ENCODE measurements around the gene ZNF789. TPM values are rescaled to one million over a fixed set of nuclear protein-coding genes. Genes with fewer than 3 reads are reported as not detected.

The ZNF789 gene
- total and polyA plus RNA-seq, 2 of the 4 experiments (the other 2 are of a cell fraction): 4.8 to 8.9 TPM

DNA sequence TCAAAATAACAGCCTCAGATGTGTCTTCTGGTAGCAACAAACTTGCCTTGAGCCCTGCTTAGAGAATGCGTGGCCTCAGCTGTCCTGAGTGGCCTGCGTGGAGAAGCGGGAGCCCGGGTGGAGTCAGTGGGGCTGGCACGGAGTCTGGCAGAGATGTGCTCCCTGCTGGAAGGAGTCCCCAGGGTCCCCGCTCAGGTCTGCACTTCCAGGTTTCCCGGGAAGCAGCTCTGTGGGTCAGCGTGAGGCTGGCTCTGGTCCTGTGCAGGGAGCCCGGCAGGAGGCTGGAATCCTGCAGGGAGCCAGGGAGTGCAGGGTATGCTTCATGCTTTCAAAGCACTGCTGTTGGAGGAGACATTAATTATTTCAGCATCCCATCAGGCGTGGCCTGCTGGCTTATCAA lies 23.8 kb upstream of the ZNF789 start:
- no peak overlapping the region for H2AK5ac ChIP-seq (ENCODE audit: low read depth, low read length)
- BruUV-seq (replicated peaks): no TSS peak
- no peaks in the 10 kb centered on the region for H3K27me3 ChIP-seq (ENCODE audit: control insufficient read depth, insufficient read depth, low read length)
- no peak for DNase-seq
- H3K4me2 ChIP-seq (ENCODE audit: low read depth, low read length): no peak overlapping the region
- no peak overlapping the region for H2BK15ac ChIP-seq (ENCODE audit: low read depth, low read length)
- dilution Hi-C loops (cut with HindIII; ENCODE audit: low sequenced_read_pairs, unreplicated experiment): no loop called here
- TF ChIP-seq NFE2L2 (IDR thresholded peaks at IDR 0.05; ENCODE audit: low read depth, low read length) (no peak), MAFK (IDR thresholded peaks at IDR 0.05; ENCODE audit: low read depth, low read length) (no peak), RFX5 (IDR thresholded peaks at IDR 0.05; ENCODE audit: low read depth, low read length) (no peak), RAD21 (IDR thresholded peaks at IDR 0.05; ENCODE audit: low read length) (no peak), BHLHE40 (IDR thresholded peaks at IDR 0.05; ENCODE audit: low read depth, low read length) (no peak), FOS (IDR thresholded peaks at IDR 0.05; ENCODE audit: low read depth, low read length) (no peak)
- TF ChIP-seq, protein P1, sequence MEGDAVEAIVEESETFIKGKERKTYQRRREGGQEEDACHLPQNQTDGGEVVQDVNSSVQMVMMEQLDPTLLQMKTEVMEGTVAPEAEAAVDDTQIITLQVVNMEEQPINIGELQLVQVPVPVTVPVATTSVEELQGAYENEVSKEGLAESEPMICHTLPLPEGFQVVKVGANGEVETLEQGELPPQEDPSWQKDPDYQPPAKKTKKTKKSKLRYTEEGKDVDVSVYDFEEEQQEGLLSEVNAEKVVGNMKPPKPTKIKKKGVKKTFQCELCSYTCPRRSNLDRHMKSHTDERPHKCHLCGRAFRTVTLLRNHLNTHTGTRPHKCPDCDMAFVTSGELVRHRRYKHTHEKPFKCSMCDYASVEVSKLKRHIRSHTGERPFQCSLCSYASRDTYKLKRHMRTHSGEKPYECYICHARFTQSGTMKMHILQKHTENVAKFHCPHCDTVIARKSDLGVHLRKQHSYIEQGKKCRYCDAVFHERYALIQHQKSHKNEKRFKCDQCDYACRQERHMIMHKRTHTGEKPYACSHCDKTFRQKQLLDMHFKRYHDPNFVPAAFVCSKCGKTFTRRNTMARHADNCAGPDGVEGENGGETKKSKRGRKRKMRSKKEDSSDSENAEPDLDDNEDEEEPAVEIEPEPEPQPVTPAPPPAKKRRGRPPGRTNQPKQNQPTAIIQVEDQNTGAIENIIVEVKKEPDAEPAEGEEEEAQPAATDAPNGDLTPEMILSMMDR (conservative IDR thresholded peaks at IDR 0.05; ENCODE audit: low read depth, low read length): no peak
- ChIA-PET POLR2A (ENCODE audit: unreplicated experiment) (no interaction called here), CTCF (no interaction called here)
- no peak overlapping the region for H3K4me3 ChIP-seq (ENCODE audit: insufficient read depth, low read depth, low read length)
- H2AFZ ChIP-seq (replicated peaks; ENCODE audit: low read length, poor library complexity): no peak overlapping the region
- intact Hi-C loops (cut with micrococcal nuclease): no loop called here
- 95% methylated on average over 9 of the region's 10 CpGs; no CpG with 5 or more reads in 1 of the 2 experiments for WGBS, 2 experiments (ENCODE audit: extremely low coverage in 2 of 2, insufficient read length in 1 of 2)
- H3K9ac ChIP-seq (ENCODE audit: low read depth, low read length): no peak overlapping the region
- no peak overlapping the region for H3K23ac ChIP-seq (ENCODE audit: low read depth, low read length)
- no peak overlapping the region for H4K5ac ChIP-seq (ENCODE audit: low read depth, low read length)
- peaks cover 27% of the 10 kb centered on the region for H4K20me1 ChIP-seq (ENCODE audit: insufficient read depth, low read length)
- H3K56ac ChIP-seq (ENCODE audit: extremely low read depth, insufficient read depth, low read length): no peak overlapping the region
- H3K36me3 ChIP-seq (ENCODE audit: control insufficient read depth, insufficient read depth, low read length): peaks cover 74% of the 10 kb centered on the region
- H3K14ac ChIP-seq (replicated peaks; ENCODE audit: low read depth, low read length): no peak overlapping the region
- no peak overlapping the region for H2BK20ac ChIP-seq (ENCODE audit: low read depth, low read length)
- H3K4ac ChIP-seq (ENCODE audit: low read depth, low read length): no peak overlapping the region
- H3K9me1 ChIP-seq (ENCODE audit: insufficient read depth, low read length): no peaks in the 10 kb centered on the region
- H3K79me1 ChIP-seq (ENCODE audit: low read depth in 1 of 2, low read length in 2 of 2): peaks cover 26 to 49% of the 10 kb centered on the region in 2 experiments
- ATAC-seq (ENCODE audit: low read depth): no peak
- H3K18ac ChIP-seq (ENCODE audit: low read depth, low read length): no peak overlapping the region
- no peak overlapping the region for H2AK9ac ChIP-seq (replicated peaks; ENCODE audit: low read depth, low read length, poor library complexity)
- H3K9me3 ChIP-seq (ENCODE audit: control insufficient read depth, insufficient read depth, low read length): no peaks in the 10 kb centered on the region
- in situ Hi-C loops (cut with MboI; ENCODE audit: low sequenced_read_pairs): no loop called here
- no peak overlapping the region for H2BK120ac ChIP-seq (ENCODE audit: low read depth, low read length)
- no peaks in the 10 kb centered on the region for H3K4me1 ChIP-seq (ENCODE audit: control insufficient read depth, insufficient read depth, low read length)
- H3K27ac ChIP-seq (ENCODE audit: insufficient read depth, low read length): no peak overlapping the region
- no peak overlapping the region for H2BK5ac ChIP-seq (ENCODE audit: low read depth, low read length, poor library complexity, severe bottlenecking)
- no peak overlapping the region for H4K8ac ChIP-seq (ENCODE audit: low read depth in 2 of 2, low read length in 2 of 2)
- no peak overlapping the region for H4K91ac ChIP-seq (ENCODE audit: insufficient read depth, low read depth, low read length)
